Right atrium auricular region (tissue), 2 donors: Measurements from ENCODE around the gene CCDC38. TPM values are rescaled to one million over a fixed set of nuclear protein-coding genes. Genes with fewer than 3 reads are reported as not detected.
A peak's percentile ranks its signal among the peaks of the same experiment; 100 is the strongest.

Experiments used
- DNase-seq: peaks from one replicate; pipeline ENCODE4 v3.0.0-alpha.2; 2019; ENCODE audit warnings: low spot score
- H3K27ac ChIP-seq, 2 donors: fragments of 200-600 bp; sonication (generic); 1 replicate in 1 of 2; 2 replicates in 1 of 2; pipeline ENCODE4 v1.5.1; 2016 to 2019
- H3K27me3 ChIP-seq, 2 donors: fragments of 200-600 bp; sonication (generic); one replicate each; pipeline versions ENCODE4 v1.5.1 to v1.6.0; 2017 to 2019
- H3K36me3 ChIP-seq: fragments of 200-600 bp; sonication (generic); one replicate; pipeline ENCODE4 v1.5.1; 2016
- H3K4me1 ChIP-seq, 2 donors: fragments of 200-600 bp; sonication (generic); one replicate each; pipeline versions ENCODE4 v1.5.1 to v1.6.0; 2017 to 2019
- H3K4me3 ChIP-seq, 2 donors: fragments of 200-600 bp; sonication (generic); 1 replicate in 1 of 2; 2 replicates in 1 of 2; pipeline ENCODE4 v1.5.1; 2017 to 2019; ENCODE audit warnings: mild to moderate bottlenecking in 1 of 2, moderate library complexity in 1 of 2
- H3K9me3 ChIP-seq, 2 donors: fragments of 200-600 bp; sonication (generic); one replicate each; pipeline ENCODE4 v1.5.1; 2019
- CTCF ChIP-seq, 2 donors: fragments of 200-600 bp; sonication (generic); IDR thresholded peaks; one replicate each; pipeline ENCODE4 v1.5.1; 2019; ENCODE audit warnings: antibody characterized with exemption in 2 of 2
- total RNA-seq, 2 donors: library from RNA; depleted of rRNA; stranded (reverse); fragments of >200 nt; gene quantifications; one replicate each; pipeline ENCODE4 v1.1.0, GENCODE V29; 2016

CCDC38 gene
- total RNA-seq, 2 donors from 2014 or later: not detected

- H3K4me3 ChIP-seq: no peak overlapping the region
- H3K36me3 ChIP-seq: no peaks in the 10 kb centered on the region
- no peak for DNase-seq
- H3K9me3 ChIP-seq: no peaks in the 10 kb centered on the region
- H3K27ac ChIP-seq: no peak overlapping the region
- no peaks in the 10 kb centered on the region for H3K4me1 ChIP-seq
- H3K27me3 ChIP-seq: no peaks in the 10 kb centered on the region
- TF ChIP-seq CTCF (IDR thresholded peaks at IDR 0.05): no peak
These were observed 23.3 kb downstream of the CCDC38 start for GRCh38 chr12:95919110-95919509.

DNA sequence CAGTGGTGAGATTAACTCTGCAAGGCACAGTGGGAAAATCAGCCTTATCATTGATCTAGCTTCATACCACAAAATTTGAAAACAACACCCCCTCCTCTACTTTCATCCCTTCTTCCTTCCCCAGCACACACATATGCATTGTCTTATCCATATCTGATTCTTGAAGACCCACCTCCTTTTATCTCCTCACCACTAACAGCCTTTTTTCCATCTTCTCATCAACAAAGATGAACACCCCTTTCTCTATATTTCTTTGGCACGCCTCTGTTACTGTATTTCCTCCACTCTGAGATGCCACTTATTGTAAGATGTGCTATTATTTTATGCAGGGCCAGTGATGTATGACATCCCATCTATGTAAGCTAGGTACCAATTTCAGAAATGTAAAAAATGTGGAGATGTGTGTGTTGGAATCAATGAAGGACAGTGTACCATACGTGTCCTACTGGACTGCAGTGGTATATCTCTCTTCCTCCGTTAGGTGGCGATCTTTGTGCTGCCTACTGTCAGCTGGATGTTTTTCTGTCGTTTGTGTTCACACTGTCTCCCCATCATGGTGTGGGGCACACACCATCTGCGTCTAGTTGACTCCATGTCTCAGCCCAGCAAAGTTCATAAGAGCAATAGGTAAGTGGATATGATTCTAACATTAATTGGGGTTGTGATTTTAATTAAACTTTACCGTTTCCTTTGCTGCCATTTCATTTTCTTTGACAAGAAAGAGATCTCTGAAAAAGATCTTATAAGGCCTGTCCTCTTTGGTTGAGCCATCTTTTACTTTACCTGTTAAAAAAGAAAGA is 24.0 kb downstream of the CCDC38 start:
- Histone ChIP-seq H3K27ac (no peak overlapping the region), H3K9me3 (no peaks in the 10 kb centered on the region), H3K27me3 (no peaks in the 10 kb centered on the region), H3K36me3 (no peaks in the 10 kb centered on the region), H3K4me1 (no peaks in the 10 kb centered on the region), H3K4me3 (no peak overlapping the region)
- DNase-seq: no peak
- TF ChIP-seq CTCF (IDR thresholded peaks at IDR 0.05): peak; percentile 51 to 83

- no peaks in the 10 kb centered on the region for H3K27me3 ChIP-seq
- H3K4me1 ChIP-seq: no peaks in the 10 kb centered on the region
- H3K9me3 ChIP-seq: no peaks in the 10 kb centered on the region
- no peak overlapping the region for H3K4me3 ChIP-seq
- H3K27ac ChIP-seq: no peak overlapping the region
- H3K36me3 ChIP-seq: no peaks in the 10 kb centered on the region
- DNase-seq: no peak
- no peak for TF ChIP-seq CTCF (IDR thresholded peaks at IDR 0.05)
These were observed 32.5 kb downstream of the CCDC38 start for GRCh38 chr12:95909871-95910270.

- no peak for TF ChIP-seq CTCF (IDR thresholded peaks at IDR 0.05)
- H3K27ac ChIP-seq: no peak overlapping the region
- H3K4me1 ChIP-seq: no peaks in the 10 kb centered on the region
- H3K36me3 ChIP-seq: no peaks in the 10 kb centered on the region
- H3K4me3 ChIP-seq: no peak overlapping the region
- H3K9me3 ChIP-seq: no peaks in the 10 kb centered on the region
- DNase-seq: no peak
- H3K27me3 ChIP-seq: no peaks in the 10 kb centered on the region
These were observed 33.8 kb downstream of the CCDC38 start for GRCh38 chr12:95908573-95908972.

- Histone ChIP-seq H3K9me3 (peaks cover 0 to 2% of the 10 kb centered on the region in 2 donors), H3K27ac (no peak overlapping the region), H3K36me3 (no peaks in the 10 kb centered on the region), H3K4me1 (no peaks in the 10 kb centered on the region), H3K4me3 (no peak overlapping the region), H3K27me3 (no peaks in the 10 kb centered on the region)
- no peak for TF ChIP-seq CTCF (IDR thresholded peaks at IDR 0.05)
- no peak for DNase-seq
These were observed 44.3 kb downstream of the CCDC38 start for GRCh38 chr12:95898081-95898480.

DNA sequence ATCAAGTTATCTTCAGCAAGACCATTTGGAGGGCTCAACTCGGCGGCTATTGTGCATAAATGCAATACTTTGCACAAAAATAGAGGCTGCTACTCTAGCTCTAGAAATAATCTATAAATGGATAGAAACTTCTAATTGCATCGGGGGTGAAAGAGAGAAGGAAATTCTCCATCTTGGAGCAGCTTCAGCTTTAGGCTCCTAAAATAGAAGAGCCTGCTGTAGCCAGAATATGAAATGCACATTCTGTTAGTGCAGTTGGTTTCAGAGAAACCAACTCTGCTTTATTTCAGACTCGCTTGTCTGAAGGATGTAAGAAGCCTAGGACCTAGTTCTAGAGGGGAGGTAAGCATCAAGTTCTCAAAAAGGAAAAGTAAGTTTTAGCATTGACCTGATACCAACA is 45.6 kb downstream of the CCDC38 start:
- Histone ChIP-seq H3K4me1 (no peaks in the 10 kb centered on the region), H3K36me3 (no peaks in the 10 kb centered on the region), H3K27me3 (no peaks in the 10 kb centered on the region), H3K9me3 (no peaks in the 10 kb centered on the region), H3K27ac (no peak overlapping the region), H3K4me3 (no peak overlapping the region)
- no peak for DNase-seq
- TF ChIP-seq CTCF (IDR thresholded peaks at IDR 0.05): no peak
